GM15510 (cell line): Measurements from ENCODE around the gene TRIM59.

Experiments
- POLR2A ChIP-seq: IDR thresholded peaks from 3 replicates; pipeline ENCODE4 v1.6.1; 2011; ENCODE audit warnings: borderline replicate concordance; ENCODE audit not compliant: insufficient read length; ENCODE audit errors: extremely low read depth

Gene TRIM59

GRCh38 chr3:160401291-160402095 lies 48.1 kb downstream of the TRIM59 start:
- TF ChIP-seq POLR2A, result no peak

- TF ChIP-seq POLR2A, result no peak
These were observed 48.9 kb downstream of the TRIM59 start for GRCh38 chr3:160400702-160401150.

GRCh38 chr3:160400030-160400701 lies 49.4 kb downstream of the TRIM59 start:
- peak; percentile 20 for TF ChIP-seq POLR2A

GRCh38 chr3:160399125-160400029 lies 50.2 kb downstream of the TRIM59 start, which contains the start of the genes IFT80 and SMC4:
TSS of gene IFT80 (minus strand) at chr3:160399225. CDS start at chr3:160384600, 14,625 bp downstream.
TSS of gene SMC4 (plus strand) at chr3:160399650. CDS start at chr3:160400827, 1,177 bp downstream.
- TF ChIP-seq POLR2A, result peak; percentile 76

GRCh38 chr3:160398820-160399124 lies 50.8 kb downstream of the TRIM59 start:
- TF ChIP-seq POLR2A, result no peak

GRCh38 chr3:160395297-160395696 lies 54.3 kb downstream of the TRIM59 start:
- TF ChIP-seq POLR2A, result no peak

GRCh38 chr3:160394009-160394392 lies 55.6 kb downstream of the TRIM59 start:
- TF ChIP-seq POLR2A, result no peak

GRCh38 chr3:160393346-160394008 lies 56.1 kb downstream of the TRIM59 start:
- no peak for TF ChIP-seq POLR2A

- TF ChIP-seq POLR2A, result no peak
These were observed 56.8 kb downstream of the TRIM59 start for GRCh38 chr3:160392798-160393197.

GRCh38 chr3:160390565-160391138 lies 58.9 kb downstream of the TRIM59 start:
- no peak for TF ChIP-seq POLR2A
